Fibroblast of lung (primary cell): ENCODE measurements around the gene DLG2.

Experiments
- CTCF ChIP-seq, 2 donors: IDR thresholded peaks in 1 of 2; conservative IDR thresholded peaks in 1 of 2; 1 replicate in 1 of 2; 2 replicates in 1 of 2; pipeline ENCODE4 v1.5.1; 2011 to 2012; ENCODE audit warnings: low read length in 2 of 2, control low read depth in 1 of 2, inconsistent platforms in 1 of 2, low read depth in 1 of 2, mild to moderate bottlenecking in 1 of 2
- EZH2 ChIP-seq: IDR thresholded peaks from 2 replicates; pipeline ENCODE4 v1.5.1; 2012; ENCODE audit warnings: low read length, control low read depth, mild to moderate bottlenecking; ENCODE audit errors: missing control alignments

- TF ChIP-seq CTCF (conservative IDR thresholded peaks at IDR 0.05 in 1 of 2, IDR thresholded peaks at IDR 0.05 in 1 of 2; ENCODE audit: low read depth in 1 of 2, low read length in 2 of 2) (no peak), EZH2 (no peak)
Observed at GRCh38 chr11:83545494-83546260, 2081.5 kb downstream of the DLG2 start.
